GM19240 (cell line): ENCODE data around the gene PTPRZ1.

Experiments used
- DNase-seq: peaks from one replicate; pipeline ENCODE4 v3.0.0; 2011; ENCODE audit warnings: low spot score; ENCODE audit not compliant: insufficient read length

Gene PTPRZ1

DNA sequence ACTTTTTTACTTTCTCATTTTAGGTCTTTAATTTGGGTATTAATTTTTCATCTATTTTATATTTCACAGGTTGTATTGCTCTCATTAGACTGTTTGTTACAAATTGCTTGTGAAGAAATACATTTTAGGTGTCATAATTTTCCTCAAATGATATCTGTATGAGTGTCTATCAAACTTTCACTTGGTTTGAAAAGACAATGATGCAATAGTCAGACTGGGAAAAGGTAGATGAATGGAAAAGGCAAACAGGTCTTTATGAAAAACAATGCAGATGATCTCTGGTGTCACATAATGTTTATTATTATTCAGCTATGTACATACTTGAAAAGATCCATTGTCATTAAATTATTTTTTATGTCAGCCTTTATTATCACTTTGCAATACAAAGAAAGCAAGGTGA, 80.2 kb downstream of the PTPRZ1 start:
- DNase-seq: no peak

DNA sequence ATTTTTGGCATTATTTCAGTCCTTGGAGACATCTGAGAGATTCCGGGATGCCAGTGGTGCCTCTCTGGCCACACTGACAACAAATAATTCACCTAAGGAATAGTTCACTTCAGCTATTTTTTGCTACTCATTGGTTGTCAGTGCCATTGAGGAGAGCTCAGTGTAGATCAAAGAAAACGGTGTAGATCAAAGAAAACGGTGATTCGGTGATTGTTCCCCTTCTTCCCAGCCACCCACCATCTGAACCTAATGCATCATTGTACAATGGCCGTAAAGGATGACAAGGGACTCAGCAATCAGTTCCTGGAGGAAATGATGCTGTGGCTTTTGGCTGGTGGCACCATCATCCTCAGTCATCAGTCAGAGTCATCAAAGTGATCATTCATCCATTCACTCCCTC, 80.6 kb downstream of the PTPRZ1 start:
- DNase-seq: no peak

DNA sequence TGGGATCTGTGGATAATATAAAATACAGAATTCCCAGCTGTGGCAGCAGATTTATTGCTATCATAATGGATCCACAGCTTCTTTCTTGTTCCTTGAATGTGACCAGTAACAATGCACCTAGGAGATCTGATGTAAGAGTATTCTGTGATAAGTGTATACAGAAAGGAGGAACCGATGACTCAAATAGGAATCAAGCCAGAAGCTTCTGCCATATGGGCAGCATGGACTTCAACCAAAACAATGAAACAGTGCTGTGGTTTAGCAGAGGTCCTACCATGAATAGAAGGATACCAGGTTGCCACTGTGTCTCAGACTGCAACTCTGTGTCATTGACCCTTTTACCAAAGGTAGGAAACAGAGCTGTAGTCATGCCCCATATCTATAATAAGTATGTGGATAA, 81.8 kb downstream of the PTPRZ1 start:
- DNase-seq: no peak

GRCh38 chr7:121957626-121958025, 84.7 kb downstream of the PTPRZ1 start:
- no peak for DNase-seq

- DNase-seq: no peak
Observed at GRCh38 chr7:121960678-121961077, 87.7 kb downstream of the PTPRZ1 start.

DNA sequence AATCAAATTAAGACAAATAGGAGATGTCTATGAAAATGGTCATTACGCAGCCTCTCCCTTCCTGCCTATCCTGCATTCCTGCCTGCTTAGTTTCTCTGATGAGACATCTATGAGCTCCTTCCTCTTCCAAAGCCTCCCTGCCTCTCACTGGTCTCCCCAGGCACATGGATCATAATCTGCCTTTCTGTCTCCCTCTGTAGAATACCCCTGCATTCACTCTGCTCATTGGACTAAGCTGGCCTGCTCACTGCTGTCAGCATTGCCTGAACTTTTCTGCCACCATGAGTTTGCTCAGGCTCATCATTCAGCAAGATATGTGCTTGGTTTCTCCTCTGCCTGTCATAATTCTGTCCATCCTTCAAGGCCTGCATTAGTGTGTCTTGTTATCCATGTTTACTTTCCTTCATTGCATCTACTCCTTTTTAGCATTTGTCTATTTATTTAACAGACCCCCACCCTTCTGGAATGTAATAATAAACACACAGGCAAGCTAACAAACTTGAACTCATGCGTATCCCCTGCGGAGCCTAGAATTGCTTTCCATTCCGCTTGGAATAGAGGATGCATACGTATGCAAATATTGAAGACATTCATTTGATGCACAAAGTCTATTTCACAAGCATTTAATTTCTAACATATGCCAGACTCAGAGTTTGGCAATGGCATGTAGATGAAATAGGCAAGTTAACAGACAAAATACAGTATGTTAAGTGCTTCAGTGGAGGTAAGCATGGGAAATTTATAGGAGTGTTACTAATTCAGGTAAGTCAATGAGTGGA, 88.3 kb downstream of the PTPRZ1 start:
- no peak for DNase-seq

DNA sequence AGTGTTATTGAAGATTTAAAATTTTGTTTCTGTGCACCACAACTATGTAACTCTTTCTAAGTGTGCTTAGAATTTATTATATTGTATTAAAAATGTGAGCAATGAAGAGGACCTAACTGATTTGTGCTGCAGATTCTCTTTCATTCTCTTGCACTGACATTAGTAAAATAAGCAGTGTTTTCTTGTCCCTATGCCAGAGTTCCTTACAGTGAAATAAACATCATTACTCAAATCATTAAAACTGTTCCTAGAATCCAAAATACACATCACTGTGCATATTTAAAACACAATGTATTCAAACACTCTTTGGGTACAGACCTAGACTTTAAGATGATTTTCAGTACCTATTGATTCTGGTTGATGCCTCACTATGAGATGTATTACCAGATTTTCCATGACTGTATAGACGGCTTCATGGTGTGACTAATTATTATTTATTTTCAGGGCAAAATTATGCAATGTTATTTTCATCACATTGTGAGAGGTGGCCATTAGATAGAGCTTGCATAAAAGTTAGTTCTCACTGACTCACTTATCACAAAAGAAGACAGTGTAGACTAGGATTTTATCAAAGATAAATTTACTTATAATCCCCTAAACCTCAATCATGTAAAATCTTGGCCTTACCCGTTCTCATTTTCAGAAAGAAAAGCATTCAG, 93.4 kb downstream of the PTPRZ1 start:
- no peak for DNase-seq

DNA sequence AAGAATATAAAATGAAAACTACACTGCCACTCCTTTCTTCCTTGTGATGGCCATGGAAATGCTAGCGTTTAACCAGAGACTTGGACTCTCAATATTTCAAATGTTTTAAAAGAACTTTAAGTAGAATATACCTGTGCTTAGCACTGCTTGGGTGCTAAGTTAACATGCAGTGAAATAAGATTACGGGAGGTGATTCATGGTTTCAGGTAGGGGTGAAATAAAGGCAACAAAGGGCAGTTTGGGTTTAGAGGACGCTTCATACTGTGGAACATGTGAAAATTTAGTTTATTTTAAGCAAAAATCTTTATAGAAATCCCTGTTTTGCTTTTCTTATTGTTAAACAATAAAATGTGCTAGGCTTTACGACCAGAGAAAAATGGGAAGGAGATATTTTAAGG, 94.0 kb downstream of the PTPRZ1 start:
- DNase-seq: no peak

DNA sequence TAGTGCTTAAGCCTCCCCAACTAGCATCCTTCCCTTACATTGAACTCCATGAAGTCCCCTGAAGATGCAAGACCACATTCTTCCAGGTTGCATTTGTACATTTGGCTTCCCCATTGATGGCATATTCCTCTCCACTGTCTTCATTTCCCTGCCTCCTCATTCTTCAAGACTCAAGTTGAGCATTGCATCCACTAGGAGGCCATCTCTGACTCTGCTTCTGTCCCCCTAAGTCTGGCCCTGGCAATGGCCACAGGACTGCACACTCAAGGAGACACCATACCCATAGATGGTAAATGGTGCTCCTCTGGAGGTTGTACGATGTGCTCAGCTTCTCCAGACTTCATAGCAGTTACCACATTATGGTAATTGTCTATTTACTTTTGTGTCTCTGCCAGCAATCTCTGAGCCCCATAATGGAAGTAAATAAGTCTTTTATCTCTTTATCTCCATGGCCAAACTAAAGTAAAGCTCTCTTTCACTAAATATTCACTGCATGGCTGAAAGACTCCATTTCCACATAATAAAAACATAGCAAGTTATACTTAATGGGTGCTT, 112.6 kb downstream of the PTPRZ1 start:
- DNase-seq: no peak

- no peak for DNase-seq
Observed at GRCh38 chr7:121992068-121992467, 119.1 kb downstream of the PTPRZ1 start.

- DNase-seq: peak; percentile 3
Observed at GRCh38 chr7:121994625-121995410, 121.9 kb downstream of the PTPRZ1 start.

GRCh38 chr7:122006687-122007086, 133.7 kb downstream of the PTPRZ1 start:
- DNase-seq: no peak

- no peak for DNase-seq
Observed at GRCh38 chr7:122010116-122010515, 137.2 kb downstream of the PTPRZ1 start.

- no peak for DNase-seq
Observed at GRCh38 chr7:122013065-122013464, 140.1 kb downstream of the PTPRZ1 start.

DNA sequence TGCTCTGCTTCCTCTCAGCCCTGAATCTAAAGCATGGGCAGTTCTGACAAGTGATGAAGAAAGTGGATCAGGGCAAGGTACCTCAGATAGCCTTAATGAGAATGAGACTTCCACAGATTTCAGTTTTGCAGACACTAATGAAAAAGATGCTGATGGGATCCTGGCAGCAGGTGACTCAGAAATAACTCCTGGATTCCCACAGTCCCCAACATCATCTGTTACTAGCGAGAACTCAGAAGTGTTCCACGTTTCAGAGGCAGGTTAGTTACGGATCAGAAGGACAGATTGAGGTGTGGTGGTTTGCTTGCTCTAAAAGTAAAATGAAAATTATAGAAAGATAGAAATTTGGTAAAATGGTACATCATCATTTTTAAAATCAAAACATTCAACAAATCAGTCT, 140.7 kb downstream of the PTPRZ1 start:
- DNase-seq: no peak

DNA sequence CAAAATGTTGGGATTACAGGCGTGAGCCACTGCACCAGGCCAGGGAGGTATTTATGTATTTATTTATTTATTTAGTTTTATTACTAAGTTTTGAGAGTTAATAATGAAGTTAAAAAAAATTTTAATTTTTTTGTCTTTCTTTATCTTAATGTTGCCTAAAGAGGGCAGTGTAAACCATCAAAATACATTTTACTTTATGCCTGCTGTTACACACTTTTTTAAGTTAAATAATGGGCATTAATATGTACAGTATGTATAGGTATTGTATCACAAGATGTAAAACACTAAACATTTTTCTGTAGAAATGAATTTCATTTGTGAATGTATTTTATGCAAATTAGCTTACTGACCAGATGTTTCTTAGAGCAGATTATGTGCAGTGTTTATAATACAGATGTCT, 141.7 kb downstream of the PTPRZ1 start:
- DNase-seq: no peak

DNA sequence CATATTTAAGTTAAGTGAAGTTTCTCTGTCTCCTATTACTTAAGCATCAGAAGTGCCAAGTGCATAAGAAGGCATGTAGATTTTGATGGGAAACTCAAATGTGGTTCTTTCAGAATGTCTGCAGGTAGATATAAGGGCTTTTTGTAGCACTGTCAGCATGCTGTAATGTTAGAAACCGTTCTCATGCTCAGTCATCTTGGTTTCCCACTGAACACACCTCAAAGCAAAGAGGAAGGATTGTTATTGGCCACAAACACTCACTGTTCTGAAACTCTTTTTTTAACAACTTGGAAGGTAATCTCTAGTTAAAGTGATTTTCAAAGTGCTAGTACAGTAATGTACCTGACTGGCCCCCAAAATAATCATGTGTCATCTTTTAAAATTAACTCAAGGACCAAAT, 145.1 kb downstream of the PTPRZ1 start:
- DNase-seq: no peak

GRCh38 chr7:122027058-122027457, 154.1 kb downstream of the PTPRZ1 start:
- no peak for DNase-seq

DNA sequence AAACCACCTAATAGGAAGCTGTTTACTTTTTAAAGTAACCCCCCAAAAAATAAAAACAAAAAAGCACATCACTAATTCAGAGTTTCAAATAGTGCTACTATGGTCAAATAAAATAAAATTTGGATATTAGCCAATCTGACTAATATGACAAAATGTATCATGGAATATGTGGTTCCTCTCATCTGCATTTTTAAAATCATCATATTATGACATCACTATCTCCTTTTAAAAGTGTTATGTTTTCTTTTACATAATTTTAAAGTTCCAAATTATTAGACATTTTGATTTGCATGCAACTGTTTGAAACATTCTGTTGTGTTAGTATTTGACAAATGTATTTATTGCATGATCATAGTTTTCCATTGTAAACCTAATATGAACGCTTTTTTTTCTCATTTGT, 160.7 kb downstream of the PTPRZ1 start:
- DNase-seq: no peak

- no peak for DNase-seq
Observed at GRCh38 chr7:122035876-122036275, 162.9 kb downstream of the PTPRZ1 start.

- DNase-seq: no peak
Observed at GRCh38 chr7:122038134-122038533, 165.2 kb downstream of the PTPRZ1 start.

GRCh38 chr7:122038904-122039303, 165.9 kb downstream of the PTPRZ1 start:
- DNase-seq: no peak
